ENCODE data around the gene NOS1AP. TPM values are rescaled to one million over a fixed set of nuclear protein-coding genes. Genes with fewer than 3 reads are reported as not detected.
"Not testable (repeated sequence)": the region's sequence is repeated elsewhere in the genome, so short reads cannot be mapped to it uniquely, and the experiment has no call there.

The NOS1AP gene
- polyA plus RNA-seq, 3 donors, result 8.9 to 10.2 (median 9.0) TPM

- no peak for DNase-seq (ENCODE audit: low read depth in 3 of 3, low spot score in 2 of 3)
These were observed 92.5 kb downstream of the NOS1AP start for GRCh38 chr1:162161916-162162550.

- DNase-seq (ENCODE audit: low read depth in 3 of 3, low spot score in 2 of 3), result no peak
These were observed 96.0 kb downstream of the NOS1AP start for GRCh38 chr1:162165528-162165927.

GRCh38 chr1:162166917-162167615, 97.6 kb downstream of the NOS1AP start:
- no peak for DNase-seq (ENCODE audit: low read depth in 3 of 3, low spot score in 2 of 3)

DNA sequence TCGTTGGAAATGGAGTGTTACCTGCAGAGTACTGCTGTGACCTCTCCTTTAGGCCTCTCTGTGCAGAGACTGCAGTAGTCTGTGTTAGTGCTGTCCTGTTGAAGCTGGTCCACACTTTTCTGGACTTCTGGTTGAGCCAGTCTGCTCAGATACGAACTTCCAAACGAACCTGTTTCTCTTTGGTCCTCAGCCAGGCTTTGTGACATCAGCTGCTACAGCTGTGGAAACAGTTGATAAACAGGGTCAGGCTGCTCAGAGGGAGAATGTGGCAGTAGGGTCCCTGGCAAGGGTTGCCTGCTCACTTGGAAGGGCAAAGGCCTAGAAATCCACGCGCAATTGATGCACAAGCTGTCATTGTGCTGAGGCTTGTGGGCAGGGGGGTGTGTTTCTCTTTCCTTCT, 98.8 kb downstream of the NOS1AP start:
- no peak for DNase-seq (ENCODE audit: low read depth in 3 of 3, low spot score in 2 of 3)

DNA sequence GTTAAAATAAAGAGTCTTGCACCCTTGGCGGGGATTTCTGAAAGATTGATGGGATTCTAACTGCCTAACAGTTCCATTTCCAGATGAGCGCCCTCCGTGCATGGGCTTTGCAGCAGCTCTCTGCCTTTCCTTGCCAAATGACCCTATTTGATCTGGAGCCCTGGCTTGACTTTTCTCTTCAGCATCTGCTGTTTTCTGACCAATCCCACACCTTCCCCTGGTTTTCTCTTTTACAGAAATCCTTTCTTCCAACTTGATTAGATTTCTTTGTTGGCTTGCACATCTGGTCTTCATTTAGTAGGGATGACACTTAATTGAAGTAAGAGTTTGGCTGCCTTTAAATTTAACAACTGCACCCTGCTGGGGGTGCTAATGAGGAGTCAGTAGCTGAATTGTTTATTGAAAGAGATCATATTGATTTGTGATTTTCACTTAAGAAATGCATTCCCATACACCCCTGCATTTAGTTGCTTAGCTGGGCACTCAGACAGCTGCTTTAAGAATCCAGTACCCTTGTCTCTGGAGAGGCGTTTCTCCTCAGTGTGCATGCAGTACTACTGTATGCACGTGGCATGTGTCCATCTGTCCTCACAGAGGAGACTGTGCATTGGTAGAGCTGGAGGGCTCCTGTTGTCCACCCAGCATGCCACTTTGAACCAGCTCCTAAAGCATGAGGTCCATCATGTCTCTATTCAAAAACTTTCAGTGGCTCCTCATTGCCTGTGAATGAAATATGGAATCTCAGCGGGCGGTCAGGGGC, 99.7 kb downstream of the NOS1AP start:
- DNase-seq (ENCODE audit: low read depth in 3 of 3, low spot score in 2 of 3), result no peak

DNA sequence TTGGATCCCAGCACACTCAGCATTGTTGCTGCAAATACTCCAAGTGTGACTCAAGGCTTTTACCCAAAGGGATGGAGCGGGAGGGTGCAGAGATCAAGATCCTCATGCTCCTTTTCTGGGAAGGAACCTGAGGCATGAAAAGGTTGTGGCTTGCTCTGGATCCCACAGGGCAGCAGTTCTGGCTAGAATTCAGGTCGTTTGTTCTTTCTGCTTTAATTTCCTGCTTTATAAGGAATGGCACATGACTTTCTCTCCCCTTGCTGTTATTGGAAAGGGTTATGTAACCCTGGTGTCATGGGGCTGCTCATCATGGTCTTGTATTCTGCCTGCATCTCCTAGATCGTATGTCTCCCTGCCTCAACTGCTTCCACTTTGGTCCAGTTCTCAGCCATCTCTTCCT, 101.6 kb downstream of the NOS1AP start:
- DNase-seq (ENCODE audit: low read depth in 3 of 3, low spot score in 2 of 3), result no peak

DNA sequence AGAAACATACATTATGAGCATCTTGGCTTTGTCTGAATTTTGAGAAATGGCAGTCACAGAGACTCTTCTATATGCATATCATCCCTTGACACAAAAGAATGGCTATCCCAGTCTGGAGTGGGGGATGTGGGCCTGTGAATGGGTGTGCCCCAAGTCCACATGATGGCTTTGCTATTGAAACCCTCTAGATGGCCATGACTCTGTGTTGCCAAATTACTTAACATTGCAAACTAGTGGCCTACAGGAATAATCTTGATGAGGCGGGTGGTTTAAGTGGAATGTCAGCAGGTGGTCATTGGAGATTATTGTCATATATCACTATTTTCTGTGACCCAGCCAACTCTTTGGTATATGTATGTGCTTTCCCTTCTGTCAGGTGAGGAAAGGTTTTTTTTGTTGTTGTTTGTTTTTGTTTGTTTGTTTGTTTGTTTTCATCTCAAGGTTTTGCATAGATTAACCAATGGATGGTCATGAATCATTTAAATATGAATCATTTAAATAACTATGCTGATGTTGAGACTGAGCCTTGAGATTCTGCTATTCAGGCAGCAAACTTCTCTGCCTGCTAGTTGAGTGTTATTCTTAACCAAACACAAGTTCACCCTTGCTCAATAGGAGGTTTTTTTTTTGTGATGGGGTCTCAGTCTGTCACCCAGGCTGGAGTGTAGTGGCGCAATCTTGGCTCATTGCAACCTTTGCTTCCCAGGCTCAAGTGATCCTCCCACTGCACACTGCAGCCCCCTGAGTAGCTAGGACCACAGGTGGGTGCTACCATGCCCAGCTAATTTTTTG, 103.0 kb downstream of the NOS1AP start:
- DNase-seq (ENCODE audit: low read depth in 3 of 3, low spot score in 2 of 3), result no peak

- DNase-seq (ENCODE audit: low read depth in 3 of 3, low spot score in 2 of 3), result not testable (repeated sequence)
These were observed 104.1 kb downstream of the NOS1AP start for GRCh38 chr1:162173607-162174006.

DNA sequence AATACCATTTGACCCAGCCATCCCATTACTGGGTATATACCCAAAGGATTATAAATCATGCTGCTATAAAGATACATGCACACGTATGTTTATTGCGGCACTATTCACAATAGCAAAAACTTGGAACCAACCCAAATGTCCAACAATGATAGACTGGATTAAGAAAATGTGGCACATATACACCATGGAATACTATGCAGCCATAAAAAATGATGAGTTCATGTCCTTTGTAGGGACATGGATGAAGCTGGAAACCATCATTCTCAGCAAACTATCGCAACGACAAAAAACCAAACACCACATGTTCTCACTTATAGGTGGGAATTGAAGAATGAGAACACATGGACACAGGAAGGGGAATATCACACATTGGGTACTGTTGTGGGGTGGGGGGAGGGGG, 104.5 kb downstream of the NOS1AP start:
- DNase-seq (ENCODE audit: low read depth in 3 of 3, low spot score in 2 of 3), result not testable (repeated sequence)

- no peak for DNase-seq (ENCODE audit: low read depth in 3 of 3, low spot score in 2 of 3)
These were observed 106.0 kb downstream of the NOS1AP start for GRCh38 chr1:162175379-162176081.

- DNase-seq (ENCODE audit: low read depth in 3 of 3, low spot score in 2 of 3), result no peak
These were observed 107.6 kb downstream of the NOS1AP start for GRCh38 chr1:162177126-162177525.

DNA sequence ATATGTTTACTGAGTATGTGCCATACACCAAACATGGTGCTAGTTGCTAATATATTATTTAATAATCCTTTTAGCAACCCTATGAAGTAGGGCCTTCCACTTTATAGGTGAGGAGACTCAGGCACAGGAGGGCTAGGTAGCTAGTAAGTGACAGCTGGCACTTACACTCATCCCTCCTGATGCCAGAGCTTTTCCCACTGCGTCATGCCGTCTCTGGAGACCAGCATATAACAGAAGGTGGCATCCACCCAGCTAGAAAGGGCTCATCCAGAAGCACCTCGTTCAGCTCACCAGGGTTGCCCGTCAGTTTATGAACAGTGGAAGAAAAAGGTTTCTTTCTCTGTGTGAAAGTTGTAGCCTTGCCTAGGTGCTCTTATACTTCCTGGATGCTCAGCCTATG, 108.9 kb downstream of the NOS1AP start:
- DNase-seq (ENCODE audit: low read depth in 3 of 3, low spot score in 2 of 3), result no peak

DNA sequence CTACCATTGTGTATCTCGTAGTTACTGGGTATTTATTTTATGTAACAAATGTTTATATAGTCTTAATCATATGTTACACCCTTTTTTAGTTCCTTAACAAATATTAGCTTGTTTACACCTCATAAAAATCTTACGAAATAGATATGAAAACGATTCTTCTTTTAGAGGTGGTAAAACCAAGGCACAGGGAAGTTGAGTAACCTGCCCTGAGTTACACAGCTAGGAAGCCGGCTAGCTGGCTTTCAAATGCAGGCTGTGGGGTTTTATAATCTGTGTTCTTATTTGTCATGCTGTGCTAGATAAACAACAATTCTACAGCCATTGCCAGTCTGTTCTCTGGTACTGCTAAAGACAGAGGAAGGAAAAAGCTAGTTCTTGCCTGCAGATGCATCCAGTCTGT, 109.6 kb downstream of the NOS1AP start:
- no peak for DNase-seq (ENCODE audit: low read depth in 3 of 3, low spot score in 2 of 3)

DNA sequence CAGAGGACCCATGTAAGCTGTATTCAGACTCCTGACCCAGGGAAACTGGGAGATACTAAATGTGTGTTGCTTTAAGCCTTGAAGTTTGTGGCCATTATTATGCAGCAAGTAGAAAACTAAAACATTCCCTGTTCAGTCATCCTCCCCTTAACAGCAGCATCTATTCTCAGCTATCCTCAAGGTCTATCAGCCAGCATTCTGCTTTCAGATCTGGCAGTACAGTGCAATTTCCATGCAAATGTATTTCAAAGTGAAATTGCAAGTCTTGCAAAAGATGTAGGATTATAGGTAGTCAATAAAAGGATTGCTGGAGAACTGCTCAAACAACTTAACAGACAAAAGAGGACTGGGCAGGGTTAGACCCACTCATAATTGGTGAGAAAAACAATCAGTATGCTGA, 111.3 kb downstream of the NOS1AP start:
- no peak for DNase-seq (ENCODE audit: low read depth in 3 of 3, low spot score in 2 of 3)

GRCh38 chr1:162182090-162182489, 112.6 kb downstream of the NOS1AP start:
- DNase-seq (ENCODE audit: low read depth in 3 of 3, low spot score in 2 of 3), result no peak

DNA sequence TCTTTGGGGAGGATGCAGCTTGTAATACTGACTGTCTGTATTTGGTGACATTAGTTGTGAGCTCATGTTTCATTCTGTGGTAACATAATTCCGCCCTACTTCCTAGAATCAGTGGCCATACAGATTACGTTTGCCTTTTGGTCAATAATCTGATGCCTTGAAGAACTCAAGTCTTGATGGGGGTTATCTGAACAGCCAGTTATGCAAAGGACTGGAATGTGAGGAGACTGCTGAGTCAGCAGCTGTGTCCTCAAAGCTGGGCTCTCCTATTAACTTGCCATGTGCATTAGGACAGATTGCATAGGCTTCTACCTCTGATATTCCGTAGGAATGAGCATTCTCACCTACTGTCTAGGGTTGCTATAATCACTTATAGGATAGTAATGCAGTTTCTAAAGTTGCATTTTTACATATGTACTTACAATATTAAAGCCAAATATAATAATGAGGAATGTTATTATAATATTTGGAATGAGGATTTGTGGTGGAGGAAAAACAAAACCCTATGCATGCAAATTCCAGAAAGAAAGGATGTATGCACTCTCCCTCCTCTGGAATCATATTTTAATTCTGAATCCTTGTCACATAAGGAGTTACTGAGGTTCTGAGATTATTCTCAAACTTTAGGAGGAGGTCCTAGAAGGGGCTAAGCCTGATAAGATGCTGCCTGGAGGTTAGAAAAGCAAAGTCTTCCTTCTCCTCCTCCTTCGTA, 116.0 kb downstream of the NOS1AP start:
- DNase-seq (ENCODE audit: low read depth in 3 of 3, low spot score in 2 of 3), result no peak

- no peak for DNase-seq (ENCODE audit: low read depth in 3 of 3, low spot score in 2 of 3)
These were observed 116.5 kb downstream of the NOS1AP start for GRCh38 chr1:162186026-162186374.

GRCh38 chr1:162186406-162186805, 116.9 kb downstream of the NOS1AP start:
- no peak for DNase-seq (ENCODE audit: low read depth in 3 of 3, low spot score in 2 of 3)

GRCh38 chr1:162187687-162188276, 118.3 kb downstream of the NOS1AP start:
- DNase-seq (ENCODE audit: low read depth in 3 of 3, low spot score in 2 of 3), result no peak

All from right renal cortex interstitium (tissue), 3 donors.